Measurements from ENCODE around the gene HIRA.
"Not testable (repeated sequence)": the region's sequence is repeated elsewhere in the genome, so short reads cannot be mapped to it uniquely, and the experiment has no call there.

GRCh38 chr22:19306535-19306934 lies 125.0 kb downstream of the HIRA start:
- not testable (repeated sequence) for TF ChIP-seq CTCF, POLR2A (IDR thresholded peaks at IDR 0.05)
